H9 (cell line): ENCODE data around the gene ANKDD1A. TPM values are rescaled to one million over a fixed set of nuclear protein-coding genes. Genes with fewer than 3 reads are reported as not detected.

Source experiments
- DNase-seq: peaks from one replicate; pipeline ENCODE4 v3.0.0-alpha.2; 2017
- H2AFZ ChIP-seq: one replicate; pipeline ENCODE4 v1.6.1; 2013; ENCODE audit warnings: mild to moderate bottlenecking, low read length, control low read depth, moderate library complexity
- H2AK5ac ChIP-seq: 2 replicates; pipeline ENCODE4 v1.6.1; 2013; ENCODE audit warnings: low read length, control low read depth, mixed read lengths; ENCODE audit not compliant: insufficient read length
- H2BK120ac ChIP-seq: one replicate; pipeline ENCODE4 v1.6.1; 2013; ENCODE audit warnings: low read depth, mild to moderate bottlenecking, low read length, control low read depth, inconsistent platforms; ENCODE audit not compliant: poor library complexity, severe bottlenecking
- H2BK12ac ChIP-seq: 2 replicates; pipeline ENCODE4 v1.6.1; 2013; ENCODE audit warnings: low read length, control low read depth, mixed read lengths, low read depth; ENCODE audit not compliant: insufficient read length
- H2BK15ac ChIP-seq: 2 replicates; pipeline ENCODE4 v1.6.1; 2013; ENCODE audit warnings: low read depth, low read length, control low read depth
- H2BK20ac ChIP-seq: one replicate; pipeline ENCODE4 v1.6.1; 2013; ENCODE audit warnings: low read depth, mild to moderate bottlenecking, low read length, control low read depth, inconsistent platforms; ENCODE audit not compliant: poor library complexity, severe bottlenecking
- H2BK5ac ChIP-seq: 2 replicates; pipeline ENCODE4 v1.6.1; 2013; ENCODE audit warnings: low read length, control low read depth, mixed read lengths; ENCODE audit not compliant: insufficient read length
- H3K14ac ChIP-seq: 2 replicates; pipeline ENCODE4 v1.6.1; 2013; ENCODE audit warnings: low read length, control low read depth; ENCODE audit not compliant: insufficient read depth
- H3K18ac ChIP-seq: 2 replicates; pipeline ENCODE4 v1.6.1; 2013; ENCODE audit warnings: low read depth, mild to moderate bottlenecking, mixed read lengths, low read length, control low read depth; ENCODE audit not compliant: insufficient read length
- H3K23ac ChIP-seq: 2 replicates; pipeline ENCODE4 v1.6.1; 2013; ENCODE audit warnings: low read length, control low read depth, mixed read lengths, low read depth; ENCODE audit not compliant: insufficient read length
- H3K23me2 ChIP-seq: 2 replicates; pipeline ENCODE4 v1.6.1; 2013; ENCODE audit warnings: low read depth, mild to moderate bottlenecking, mixed read lengths, low read length, control low read depth; ENCODE audit not compliant: insufficient read length, poor library complexity, severe bottlenecking
- H3K27ac ChIP-seq: 2 replicates; pipeline ENCODE4 v1.5.1; 2013; ENCODE audit warnings: low read length, control low read depth, mixed read lengths, low read depth; ENCODE audit not compliant: insufficient read length
- H3K27me3 ChIP-seq: 2 replicates; pipeline ENCODE4 v1.6.1; 2013; ENCODE audit warnings: low read length, control low read depth, inconsistent platforms; ENCODE audit not compliant: insufficient read depth
- H3K4ac ChIP-seq: 2 replicates; pipeline ENCODE4 v1.6.1; 2013; ENCODE audit warnings: low read depth, mild to moderate bottlenecking, control low read depth, inconsistent platforms, low read length, moderate library complexity
- H3K4me1 ChIP-seq: 2 replicates; pipeline ENCODE4 v1.6.1; 2013; ENCODE audit warnings: low read length, control low read depth, inconsistent platforms; ENCODE audit not compliant: insufficient read depth
- H3K4me2 ChIP-seq: 2 replicates; pipeline ENCODE4 v1.6.1; 2013; ENCODE audit warnings: low read length, control low read depth, mixed read lengths; ENCODE audit not compliant: insufficient read length, insufficient read depth
- H3K56ac ChIP-seq: 2 replicates; pipeline ENCODE4 v1.6.1; 2013; ENCODE audit warnings: low read depth, mild to moderate bottlenecking, mixed read lengths, low read length, control low read depth; ENCODE audit not compliant: insufficient read length
- H3K79me1 ChIP-seq: 2 replicates; pipeline ENCODE4 v1.6.1; 2013; ENCODE audit warnings: low read depth, mild to moderate bottlenecking, moderate library complexity, low read length, control low read depth, inconsistent platforms; ENCODE audit not compliant: insufficient read depth, poor library complexity, severe bottlenecking
- H3K79me2 ChIP-seq: 2 replicates; pipeline ENCODE4 v1.6.1; 2013; ENCODE audit warnings: low read length, control low read depth, inconsistent platforms; ENCODE audit not compliant: insufficient read depth
- H3K9ac ChIP-seq: 2 replicates; pipeline ENCODE4 v1.6.1; 2013; ENCODE audit warnings: low read length, control low read depth, mixed read lengths; ENCODE audit not compliant: insufficient read length; ENCODE audit errors: extremely low read depth
- H3K9me3 ChIP-seq: one replicate; pipeline ENCODE4 v1.6.1; 2013; ENCODE audit warnings: low read depth, low read length, inconsistent platforms; ENCODE audit not compliant: control insufficient read depth
- H3T11ph ChIP-seq: one replicate; pipeline ENCODE4 v1.6.1; 2013; ENCODE audit warnings: mild to moderate bottlenecking, low read length, control low read depth, inconsistent platforms
- H4K20me1 ChIP-seq: one replicate; pipeline ENCODE4 v1.6.1; 2013; ENCODE audit not compliant: control insufficient read depth, insufficient read length, insufficient read depth
- H4K5ac ChIP-seq: 2 replicates; pipeline ENCODE4 v1.6.1; 2013; ENCODE audit warnings: low read depth, mild to moderate bottlenecking, mixed read lengths, low read length, control low read depth; ENCODE audit not compliant: insufficient read length
- H4K8ac ChIP-seq: replicated peaks from 2 replicates; pipeline ENCODE4 v1.6.1; 2013; ENCODE audit warnings: low read length, control low read depth, mixed read lengths, low read depth; ENCODE audit not compliant: insufficient read length
- H4K91ac ChIP-seq: 2 replicates; pipeline ENCODE4 v1.6.1; 2013; ENCODE audit warnings: low read depth, mild to moderate bottlenecking, moderate library complexity, mixed read lengths, low read length, control low read depth; ENCODE audit not compliant: insufficient read length
- H3K27ac Mint-ChIP-seq, 3 experiments: 2 replicates in 2 of 3; 3 replicates in 1 of 3; pipeline ENCODE4 v1.8.0; 2020 to 2021; ENCODE audit warnings: mixed read lengths in 3 of 3, mild to moderate bottlenecking in 1 of 3, moderate library complexity in 1 of 3
- H3K27me3 Mint-ChIP-seq: 2 replicates; pipeline ENCODE4 v1.8.0; 2021; ENCODE audit warnings: low read depth, mild to moderate bottlenecking, moderate library complexity, mixed read lengths
- H3K36me3 Mint-ChIP-seq, 3 experiments: 2 replicates in 2 of 3; 3 replicates in 1 of 3; pipeline ENCODE4 v1.8.0; 2020 to 2021; ENCODE audit warnings: low read depth in 3 of 3, mixed read lengths in 3 of 3; ENCODE audit not compliant: insufficient read depth in 1 of 3
- H3K4me1 Mint-ChIP-seq, 2 experiments: 2 replicates each; pipeline ENCODE4 v1.8.0; 2020; ENCODE audit warnings: mixed read lengths in 2 of 2
- H3K4me3 Mint-ChIP-seq, 2 experiments: 2 replicates in 1 of 2; 3 replicates in 1 of 2; pipeline ENCODE4 v1.8.0; 2020 to 2021; ENCODE audit warnings: mild to moderate bottlenecking in 2 of 2, mixed read lengths in 2 of 2, moderate library complexity in 1 of 2
- H3K9me3 Mint-ChIP-seq, 2 experiments: 2 replicates in 1 of 2; 3 replicates in 1 of 2; pipeline ENCODE4 v1.8.0; 2020; ENCODE audit warnings: mild to moderate bottlenecking in 2 of 2, mixed read lengths in 2 of 2, moderate library complexity in 1 of 2
- WGBS: extraction: QIAGEN DNeasy Blood & Tissue Kit; methylation state at CpG from one replicate; pipeline ENCODE4 v1.1.7; 2013; ENCODE audit warnings: missing lambda C conversion rate, low lambda C conversion rate, mixed read lengths; ENCODE audit not compliant: insufficient read length; ENCODE audit errors: extremely low coverage; 5-methylcytosine and 5-hydroxymethylcytosine counted together
- total RNA-seq: library from RNA; stranded (reverse); gene quantifications from 2 replicates; pipeline ENCODE4 v1.2.1, GENCODE V29; 2021
- TF ChIP-seq, protein P1 (sequence below): fragments of 200-600 bp; sonication (generic); conservative IDR thresholded peaks from 3 replicates; pipeline ENCODE4 v1.8.0; 2021; ENCODE audit warnings: antibody characterized with exemption, mild to moderate bottlenecking

Gene ANKDD1A
- total RNA-seq, 1 experiment from 2014 or later: 3.7 TPM

DNA sequence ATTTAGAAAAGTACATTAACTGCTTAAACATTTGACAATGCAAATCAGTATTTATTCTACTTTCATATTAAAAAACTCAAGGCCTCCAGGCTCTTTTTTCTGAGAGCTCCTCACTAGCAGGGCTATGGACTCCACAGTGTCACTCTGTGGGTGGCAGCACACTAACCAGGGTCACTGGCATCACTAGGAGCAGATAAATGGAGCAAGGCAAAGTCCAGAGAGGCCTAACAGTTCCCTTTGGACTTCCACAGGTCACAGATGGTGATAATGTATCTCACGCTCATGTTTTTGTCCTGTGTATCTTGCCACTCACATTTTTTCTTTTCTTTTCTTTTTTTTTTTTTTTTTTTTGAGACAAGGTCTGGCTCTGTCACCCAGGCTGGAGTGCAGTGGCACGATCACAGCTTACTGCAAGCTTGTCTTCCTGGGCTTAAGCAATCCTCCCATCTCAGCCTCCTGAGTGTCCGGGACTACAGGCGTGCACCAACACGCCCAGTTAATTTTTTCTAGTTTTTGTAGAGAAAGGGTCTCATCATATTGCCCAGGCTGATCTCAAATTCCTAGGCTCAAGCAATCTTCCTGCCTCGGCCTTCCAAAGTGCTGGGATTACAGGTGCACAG is 70.2 kb downstream of the ANKDD1A start:
- no peaks in the 10 kb centered on the region for H3K23me2 ChIP-seq
- H2BK12ac ChIP-seq: no peak overlapping the region
- no peaks in the 10 kb centered on the region for H3K27me3 ChIP-seq
- H2BK120ac ChIP-seq: no peak overlapping the region
- H3K27me3 Mint-ChIP-seq: no peaks in the 10 kb centered on the region
- no peak overlapping the region for H2BK20ac ChIP-seq
- no CpG with 5 or more reads among the region's 6 CpGs for WGBS
- H3K9me3 ChIP-seq: no peaks in the 10 kb centered on the region
- H3K9ac ChIP-seq: no peak overlapping the region
- no peak overlapping the region for H3K14ac ChIP-seq
- H3K36me3 Mint-ChIP-seq: peaks cover 4 to 29% (median 9%) of the 10 kb centered on the region in 3 experiments; a peak in 5 of 7 replicates
- no peaks in the 10 kb centered on the region for H3K9me3 Mint-ChIP-seq
- no peak overlapping the region for H2AFZ ChIP-seq
- peaks cover 29 to 34% of the 10 kb centered on the region in 2 experiments for H3K4me1 Mint-ChIP-seq
- no peaks in the 10 kb centered on the region for H3K79me2 ChIP-seq
- no peak overlapping the region for H4K5ac ChIP-seq
- H4K8ac ChIP-seq: no peak overlapping the region
- H3K4me2 ChIP-seq: no peak overlapping the region
- no peak overlapping the region for H3K4ac ChIP-seq
- H4K91ac ChIP-seq: no peak overlapping the region
- H3K4me3 Mint-ChIP-seq: no peak overlapping the region
- H4K20me1 ChIP-seq: no peaks in the 10 kb centered on the region
- no peak overlapping the region for H3K18ac ChIP-seq
- H3K27ac Mint-ChIP-seq: no peak overlapping the region
- no peak overlapping the region for H3K27ac ChIP-seq
- H2AK5ac ChIP-seq: no peak overlapping the region
- no peak overlapping the region for H2BK5ac ChIP-seq
- peaks cover 3% of the 10 kb centered on the region; the same call in 1 of the 2 replicates for H3K4me1 ChIP-seq
- H3K56ac ChIP-seq: no peak overlapping the region
- H3K23ac ChIP-seq: no peak overlapping the region
- no peak overlapping the region for H2BK15ac ChIP-seq
- DNase-seq: no peak
- no peaks in the 10 kb centered on the region for H3K79me1 ChIP-seq
- TF ChIP-seq, protein P1, sequence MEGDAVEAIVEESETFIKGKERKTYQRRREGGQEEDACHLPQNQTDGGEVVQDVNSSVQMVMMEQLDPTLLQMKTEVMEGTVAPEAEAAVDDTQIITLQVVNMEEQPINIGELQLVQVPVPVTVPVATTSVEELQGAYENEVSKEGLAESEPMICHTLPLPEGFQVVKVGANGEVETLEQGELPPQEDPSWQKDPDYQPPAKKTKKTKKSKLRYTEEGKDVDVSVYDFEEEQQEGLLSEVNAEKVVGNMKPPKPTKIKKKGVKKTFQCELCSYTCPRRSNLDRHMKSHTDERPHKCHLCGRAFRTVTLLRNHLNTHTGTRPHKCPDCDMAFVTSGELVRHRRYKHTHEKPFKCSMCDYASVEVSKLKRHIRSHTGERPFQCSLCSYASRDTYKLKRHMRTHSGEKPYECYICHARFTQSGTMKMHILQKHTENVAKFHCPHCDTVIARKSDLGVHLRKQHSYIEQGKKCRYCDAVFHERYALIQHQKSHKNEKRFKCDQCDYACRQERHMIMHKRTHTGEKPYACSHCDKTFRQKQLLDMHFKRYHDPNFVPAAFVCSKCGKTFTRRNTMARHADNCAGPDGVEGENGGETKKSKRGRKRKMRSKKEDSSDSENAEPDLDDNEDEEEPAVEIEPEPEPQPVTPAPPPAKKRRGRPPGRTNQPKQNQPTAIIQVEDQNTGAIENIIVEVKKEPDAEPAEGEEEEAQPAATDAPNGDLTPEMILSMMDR: no peak
- no peak overlapping the region for H3T11ph ChIP-seq
